ENCODE results near the gene ADGRV1. TPM values are rescaled to one million over a fixed set of nuclear protein-coding genes. Genes with fewer than 3 reads are reported as not detected.

The ADGRV1 gene
- total RNA-seq, 1 experiment from 2014 or later, result 6.8 TPM

DNA sequence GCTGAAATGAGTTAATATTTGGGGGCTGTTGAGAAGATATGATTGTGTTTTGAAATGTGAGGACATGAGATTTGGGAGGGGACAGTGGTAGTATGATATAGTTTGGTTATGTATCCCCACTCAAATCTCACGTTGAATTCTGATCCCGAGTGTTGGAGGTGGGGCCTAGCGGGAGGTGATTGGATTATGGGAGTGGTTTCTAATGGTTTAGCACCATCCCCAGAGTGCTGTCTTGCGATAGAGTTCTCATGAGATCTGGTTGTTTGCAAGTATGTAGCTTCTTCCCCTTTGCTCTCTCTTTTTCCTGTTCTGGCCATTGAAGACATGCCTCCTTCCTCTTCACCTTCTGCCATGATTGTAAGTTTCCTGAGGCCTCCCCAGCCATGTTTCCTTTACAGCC is 438.5 kb downstream of the ADGRV1 start:
- CTCF ChIA-PET, result no interaction called here
- Histone ChIP-seq H3K4me3 (ENCODE audit: low read depth, low read length, poor library complexity, severe bottlenecking) (no peak overlapping the region), H3K27ac (ENCODE audit: low read depth, low read length, poor library complexity, severe bottlenecking) (no peak overlapping the region), H3K36me3 (ENCODE audit: insufficient read depth, low read length, poor library complexity, severe bottlenecking) (no peaks in the 10 kb centered on the region), H3K4me1 (ENCODE audit: insufficient read depth, low read length, poor library complexity, severe bottlenecking) (no peaks in the 10 kb centered on the region), H3K9me3 (ENCODE audit: low read depth, low read length, poor library complexity, severe bottlenecking) (no peaks in the 10 kb centered on the region), H3K27me3 (replicated peaks; ENCODE audit: insufficient read depth, low read depth, low read length, poor library complexity) (no peaks in the 10 kb centered on the region)
- BruUV-seq (replicated peaks), result no TSS peak
- POLR2A ChIA-PET (ENCODE audit: low non-redundant PET), result no interaction called here
- DNase-seq (ENCODE audit: low spot score), result no peak
- no peak for TF ChIP-seq EZH2 (IDR thresholded peaks at IDR 0.05; ENCODE audit: borderline replicate concordance, low read depth, low read length, poor library complexity, severe bottlenecking)
- TF ChIP-seq, protein P1, sequence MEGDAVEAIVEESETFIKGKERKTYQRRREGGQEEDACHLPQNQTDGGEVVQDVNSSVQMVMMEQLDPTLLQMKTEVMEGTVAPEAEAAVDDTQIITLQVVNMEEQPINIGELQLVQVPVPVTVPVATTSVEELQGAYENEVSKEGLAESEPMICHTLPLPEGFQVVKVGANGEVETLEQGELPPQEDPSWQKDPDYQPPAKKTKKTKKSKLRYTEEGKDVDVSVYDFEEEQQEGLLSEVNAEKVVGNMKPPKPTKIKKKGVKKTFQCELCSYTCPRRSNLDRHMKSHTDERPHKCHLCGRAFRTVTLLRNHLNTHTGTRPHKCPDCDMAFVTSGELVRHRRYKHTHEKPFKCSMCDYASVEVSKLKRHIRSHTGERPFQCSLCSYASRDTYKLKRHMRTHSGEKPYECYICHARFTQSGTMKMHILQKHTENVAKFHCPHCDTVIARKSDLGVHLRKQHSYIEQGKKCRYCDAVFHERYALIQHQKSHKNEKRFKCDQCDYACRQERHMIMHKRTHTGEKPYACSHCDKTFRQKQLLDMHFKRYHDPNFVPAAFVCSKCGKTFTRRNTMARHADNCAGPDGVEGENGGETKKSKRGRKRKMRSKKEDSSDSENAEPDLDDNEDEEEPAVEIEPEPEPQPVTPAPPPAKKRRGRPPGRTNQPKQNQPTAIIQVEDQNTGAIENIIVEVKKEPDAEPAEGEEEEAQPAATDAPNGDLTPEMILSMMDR (conservative IDR thresholded peaks at IDR 0.05; ENCODE audit: low read depth, low read length), result no peak
- intact Hi-C loops (cut with micrococcal nuclease; ENCODE audit: unreplicated experiment), result no loop called here

DNA sequence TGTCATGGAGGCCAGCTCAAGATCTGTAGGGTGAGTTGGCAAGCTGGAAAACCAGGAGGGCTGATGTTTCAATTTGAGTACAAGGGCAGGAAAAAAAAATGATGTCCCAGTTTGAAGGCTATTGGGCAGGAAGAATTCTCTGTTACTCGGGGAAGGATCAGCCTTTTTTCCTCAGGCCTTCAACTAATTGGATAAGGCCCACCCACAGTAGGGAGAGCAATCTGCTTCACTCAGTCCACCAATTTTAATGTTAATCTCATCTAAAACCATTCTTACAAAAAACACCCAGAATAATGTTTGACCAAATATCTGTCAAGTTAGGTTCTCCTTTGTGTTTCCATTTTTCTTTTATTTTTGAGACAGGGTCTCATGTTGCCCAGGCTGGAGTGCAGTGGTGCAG is 442.1 kb downstream of the ADGRV1 start:
- no peaks in the 10 kb centered on the region for H3K36me3 ChIP-seq (ENCODE audit: insufficient read depth, low read length, poor library complexity, severe bottlenecking)
- intact Hi-C loops (cut with micrococcal nuclease; ENCODE audit: unreplicated experiment), result no loop called here
- no peak overlapping the region for H3K4me3 ChIP-seq (ENCODE audit: low read depth, low read length, poor library complexity, severe bottlenecking)
- no peak overlapping the region for H3K27ac ChIP-seq (ENCODE audit: low read depth, low read length, poor library complexity, severe bottlenecking)
- no TSS peak for BruUV-seq (replicated peaks)
- CTCF ChIA-PET, result no interaction called here
- POLR2A ChIA-PET (ENCODE audit: low non-redundant PET), result no interaction called here
- no peak for TF ChIP-seq EZH2 (IDR thresholded peaks at IDR 0.05; ENCODE audit: borderline replicate concordance, low read depth, low read length, poor library complexity, severe bottlenecking)
- TF ChIP-seq, protein P1 (conservative IDR thresholded peaks at IDR 0.05; ENCODE audit: low read depth, low read length), result no peak
- no peaks in the 10 kb centered on the region for H3K4me1 ChIP-seq (ENCODE audit: insufficient read depth, low read length, poor library complexity, severe bottlenecking)
- H3K9me3 ChIP-seq (ENCODE audit: low read depth, low read length, poor library complexity, severe bottlenecking), result no peaks in the 10 kb centered on the region
- no peaks in the 10 kb centered on the region for H3K27me3 ChIP-seq (replicated peaks; ENCODE audit: insufficient read depth, low read depth, low read length, poor library complexity)
- DNase-seq (ENCODE audit: low spot score), result no peak

DNA sequence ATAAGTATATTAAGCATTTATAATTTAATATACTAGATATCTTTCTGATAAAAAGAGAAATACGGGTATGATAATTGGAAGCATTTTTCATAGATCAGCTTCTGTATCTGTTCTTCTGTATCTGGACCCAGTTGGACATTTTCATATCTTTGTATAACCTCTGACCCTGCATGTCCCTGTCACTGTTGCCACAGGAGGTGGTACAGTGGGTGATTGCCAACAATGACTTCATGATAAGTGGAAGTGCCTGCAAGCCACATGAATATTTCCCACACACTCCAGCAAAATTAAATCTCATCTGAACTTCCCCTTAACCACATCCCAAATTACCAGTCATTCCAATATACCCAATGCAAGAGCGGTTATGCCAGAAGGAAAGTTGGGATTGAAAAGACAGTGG is 448.1 kb downstream of the ADGRV1 start:
- intact Hi-C loops (cut with micrococcal nuclease; ENCODE audit: unreplicated experiment), result no loop called here
- H3K27me3 ChIP-seq (replicated peaks; ENCODE audit: insufficient read depth, low read depth, low read length, poor library complexity), result no peaks in the 10 kb centered on the region
- H3K4me3 ChIP-seq (ENCODE audit: low read depth, low read length, poor library complexity, severe bottlenecking), result no peak overlapping the region
- CTCF ChIA-PET, result no interaction called here
- H3K4me1 ChIP-seq (ENCODE audit: insufficient read depth, low read length, poor library complexity, severe bottlenecking), result no peaks in the 10 kb centered on the region
- no peaks in the 10 kb centered on the region for H3K9me3 ChIP-seq (ENCODE audit: low read depth, low read length, poor library complexity, severe bottlenecking)
- DNase-seq (ENCODE audit: low spot score), result no peak
- H3K36me3 ChIP-seq (ENCODE audit: insufficient read depth, low read length, poor library complexity, severe bottlenecking), result no peaks in the 10 kb centered on the region
- H3K27ac ChIP-seq (ENCODE audit: low read depth, low read length, poor library complexity, severe bottlenecking), result no peak overlapping the region
- POLR2A ChIA-PET (ENCODE audit: low non-redundant PET), result no interaction called here
- TF ChIP-seq, protein P1 (conservative IDR thresholded peaks at IDR 0.05; ENCODE audit: low read depth, low read length), result no peak
- TF ChIP-seq EZH2 (IDR thresholded peaks at IDR 0.05; ENCODE audit: borderline replicate concordance, low read depth, low read length, poor library complexity, severe bottlenecking), result no peak
- no TSS peak for BruUV-seq (replicated peaks)

All from A673 (cell line).